ENCODE data around the gene RNF2.
A peak's percentile ranks its signal among the peaks of the same experiment; 100 is the strongest.
"Not testable (repeated sequence)": the region's sequence is repeated elsewhere in the genome, so short reads cannot be mapped to it uniquely, and the experiment has no call there.

The RNF2 gene

GRCh38 chr1:185044981-185045813 is at the start of gene RNF2:
Gene RNF2 (plus strand): TSS chr1:185045558. CDS start chr1:185087554, 41,996 bp downstream.
- peak; percentile 89 for DNase-seq (ENCODE audit: low read depth, low spot score)

- not testable (repeated sequence) for DNase-seq (ENCODE audit: low read depth, low spot score)
These were observed 45.4 kb upstream of the RNF2 start for GRCh38 chr1:184999974-185000373.

- DNase-seq (ENCODE audit: low read depth, low spot score): peak; percentile 36
These were observed 44.0 kb upstream of the RNF2 start for GRCh38 chr1:185001312-185001880.

- no peak for DNase-seq (ENCODE audit: low read depth, low spot score)
These were observed 36.5 kb upstream of the RNF2 start for GRCh38 chr1:185008838-185009237.

- DNase-seq (ENCODE audit: low read depth, low spot score): no peak
These were observed 35.0 kb upstream of the RNF2 start for GRCh38 chr1:185010361-185010760.

GRCh38 chr1:185014941-185015340 is 30.4 kb upstream of the RNF2 start:
- no peak for DNase-seq (ENCODE audit: low read depth, low spot score)

- DNase-seq (ENCODE audit: low read depth, low spot score): no peak
These were observed 29.7 kb upstream of the RNF2 start for GRCh38 chr1:185015631-185016030.

- no peak for DNase-seq (ENCODE audit: low read depth, low spot score)
These were observed 28.5 kb upstream of the RNF2 start for GRCh38 chr1:185016880-185017279.

GRCh38 chr1:185017338-185017737 is 28.0 kb upstream of the RNF2 start:
- peak; percentile 6 for DNase-seq (ENCODE audit: low read depth, low spot score)

- no peak for DNase-seq (ENCODE audit: low read depth, low spot score)
These were observed 27.4 kb upstream of the RNF2 start for GRCh38 chr1:185017966-185018365.

GRCh38 chr1:185027252-185027882 is 18.0 kb upstream of the RNF2 start:
- no peak for DNase-seq (ENCODE audit: low read depth, low spot score)

- no peak for DNase-seq (ENCODE audit: low read depth, low spot score)
These were observed 11.7 kb upstream of the RNF2 start for GRCh38 chr1:185033686-185034085.

GRCh38 chr1:185035258-185035657 is 10.1 kb upstream of the RNF2 start:
- no peak for DNase-seq (ENCODE audit: low read depth, low spot score)

- no peak for DNase-seq (ENCODE audit: low read depth, low spot score)
These were observed 6.5 kb upstream of the RNF2 start for GRCh38 chr1:185038813-185039376.

GRCh38 chr1:185039726-185040407 is 5.5 kb upstream of the RNF2 start:
- no peak for DNase-seq (ENCODE audit: low read depth, low spot score)

- no peak for DNase-seq (ENCODE audit: low read depth, low spot score)
These were observed 5.0 kb upstream of the RNF2 start for GRCh38 chr1:185040408-185040735.

GRCh38 chr1:185041742-185042141 is 3.6 kb upstream of the RNF2 start:
- no peak for DNase-seq (ENCODE audit: low read depth, low spot score)

- DNase-seq (ENCODE audit: low read depth, low spot score): no peak
These were observed 2.6 kb upstream of the RNF2 start for GRCh38 chr1:185042737-185043136.

- DNase-seq (ENCODE audit: low read depth, low spot score): no peak
These were observed 971 bp upstream of the RNF2 start for GRCh38 chr1:185044387-185044786.

GRCh38 chr1:185045814-185046492 is 595 bp downstream of the RNF2 start:
- DNase-seq (ENCODE audit: low read depth, low spot score): peak; percentile 75

GRCh38 chr1:185046668-185047067 is 1.3 kb downstream of the RNF2 start:
- no peak for DNase-seq (ENCODE audit: low read depth, low spot score)
